Activated CD8-positive, alpha-beta T cell treated with anti-CD3 and anti-CD28 coated beads, Interleukin-2, amount 10 ng/mL, durations not matched to agents 7 days and 5 days (primary cell): ENCODE measurements around the gene LTA4H. TPM values are rescaled to one million over a fixed set of nuclear protein-coding genes. Genes with fewer than 3 reads are reported as not detected.

Experiments
- ATAC-seq: fragments of 150-1000 bp; cut with Tn5 transposase; one replicate; pipeline ENCODE4 v1.10.0; 2021; ENCODE audit warnings: moderate library complexity
- CTCF ChIA-PET: fragments of 350-600 bp; sonication (Branson Sonifier 250); formaldehyde crosslinking; loops from one replicate; lab custom pipeline; 2021; ENCODE audit warnings: antibody characterized with exemption; lab: Charles Lee
- POLR2A ChIA-PET: fragments of 350-600 bp; sonication (Branson Sonifier 250); formaldehyde crosslinking; loops from one replicate; lab custom pipeline; 2021; ENCODE audit warnings: antibody characterized with exemption; lab: Charles Lee
- DNase-seq: peaks from one replicate; pipeline ENCODE4 v3.0.0-alpha.2; 2020
- H3K27ac Mint-ChIP-seq: one replicate; pipeline ENCODE4 v1.8.0; 2021; ENCODE audit warnings: mild to moderate bottlenecking, mixed read lengths
- H3K27me3 Mint-ChIP-seq: one replicate; pipeline ENCODE4 v1.8.0; 2021; ENCODE audit warnings: low read depth, mixed read lengths
- H3K36me3 Mint-ChIP-seq: one replicate; pipeline ENCODE4 v1.8.0; 2021; ENCODE audit warnings: low read depth, mixed read lengths
- H3K4me1 Mint-ChIP-seq: one replicate; pipeline ENCODE4 v1.8.0; 2021; ENCODE audit warnings: low read depth, mixed read lengths
- H3K4me3 Mint-ChIP-seq: one replicate; pipeline ENCODE4 v1.8.0; 2021; ENCODE audit warnings: mild to moderate bottlenecking, mixed read lengths
- H3K9me3 Mint-ChIP-seq: one replicate; pipeline ENCODE4 v1.8.0; 2022; ENCODE audit warnings: mixed read lengths; ENCODE audit not compliant: insufficient read depth
- total RNA-seq, 2 experiments: library from RNA; stranded (reverse); gene quantifications; one replicate each; pipeline ENCODE4 v1.2.3, GENCODE V29; 2021

The LTA4H gene
- total RNA-seq, 2 experiments from 2014 or later = 44.5 to 48.8 TPM

DNA sequence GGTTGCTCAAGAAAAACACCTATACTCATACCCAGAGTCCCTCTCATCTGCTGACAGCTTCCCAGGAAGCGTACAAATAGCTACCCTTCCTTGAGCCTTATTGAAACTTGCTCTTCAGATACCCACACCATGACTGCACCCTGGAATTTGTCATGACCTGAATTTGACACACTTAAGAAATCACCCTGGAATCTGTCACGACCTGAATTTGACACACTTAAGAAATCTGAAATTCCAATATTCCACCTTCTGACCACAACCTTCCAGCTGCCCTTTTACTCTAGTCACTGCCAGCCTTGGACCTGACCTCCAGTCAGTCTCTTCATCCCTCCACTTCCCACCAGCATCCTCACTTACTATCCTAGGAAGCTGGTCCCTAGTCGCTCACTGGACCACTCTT is 38.1 kb downstream of the LTA4H start:
- ChIA-PET CTCF (interaction anchor here (0.9 to 4.7 kb wide), 6 partner anchors 8 to 80 kb away, joined by 3 to 79 read pairs (median 16); partner anchors contain the start of genes AMDHD1 and CCDC38), POLR2A (no interaction called here)
- Mint-ChIP-seq H3K9me3 (no peaks in the 10 kb centered on the region), H3K36me3 (no peaks in the 10 kb centered on the region), H3K27me3 (no peaks in the 10 kb centered on the region), H3K4me3 (no peak overlapping the region), H3K27ac (no peak overlapping the region), H3K4me1 (peaks cover 6% of the 10 kb centered on the region)
- ATAC-seq (no peak), DNase-seq (no peak)

DNA sequence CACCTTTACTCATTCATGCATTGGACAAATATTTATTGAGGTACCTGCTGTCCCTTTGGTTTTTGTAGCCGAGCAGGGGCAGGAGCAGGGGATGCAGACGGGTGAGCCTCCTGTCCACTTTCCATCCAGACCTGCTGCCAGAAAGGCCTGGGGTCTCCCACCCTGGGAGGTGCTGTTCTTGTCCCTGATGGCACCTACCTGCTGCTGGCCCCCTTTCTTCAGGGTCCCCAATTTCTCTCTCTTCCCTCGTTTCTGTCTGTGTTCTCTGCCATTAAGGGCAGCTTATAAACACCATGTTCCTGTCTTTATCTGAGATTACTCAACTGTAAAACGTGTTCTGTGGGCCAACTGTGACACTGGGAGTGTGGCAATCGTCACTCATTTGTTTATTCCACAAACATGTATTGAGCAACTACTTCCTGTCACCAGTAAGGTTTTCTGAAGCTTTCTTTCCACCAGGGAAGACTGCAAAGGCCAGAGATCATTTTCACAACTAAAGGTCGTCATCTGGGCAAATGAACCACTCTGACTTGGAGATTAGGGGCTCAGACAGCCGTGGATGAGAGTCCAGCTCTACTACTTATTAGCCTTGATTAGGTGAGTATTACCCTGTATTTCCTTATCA is 39.2 kb downstream of the LTA4H start, which contains the start of gene HAL:
HAL (minus strand) TSS at position 311 of the 625 bp plus-strand sequence. CDS start 434 bp downstream, outside the sequence.
- POLR2A ChIA-PET = no interaction called here
- Mint-ChIP-seq H3K27me3 (no peaks in the 10 kb centered on the region), H3K9me3 (no peaks in the 10 kb centered on the region), H3K4me1 (peaks cover 6% of the 10 kb centered on the region), H3K36me3 (no peaks in the 10 kb centered on the region), H3K27ac (no peak within 1 kb of the TSS), H3K4me3 (no peak within 1 kb of the TSS)
- ATAC-seq (no peak), DNase-seq (no peak)
- CTCF ChIA-PET = interaction anchor here (0.9 to 2.8 kb wide), 3 partner anchors 17 to 53 kb away, joined by 3 to 19 read pairs (median 3); partner anchors contain the start of genes AMDHD1 and CCDC38

DNA sequence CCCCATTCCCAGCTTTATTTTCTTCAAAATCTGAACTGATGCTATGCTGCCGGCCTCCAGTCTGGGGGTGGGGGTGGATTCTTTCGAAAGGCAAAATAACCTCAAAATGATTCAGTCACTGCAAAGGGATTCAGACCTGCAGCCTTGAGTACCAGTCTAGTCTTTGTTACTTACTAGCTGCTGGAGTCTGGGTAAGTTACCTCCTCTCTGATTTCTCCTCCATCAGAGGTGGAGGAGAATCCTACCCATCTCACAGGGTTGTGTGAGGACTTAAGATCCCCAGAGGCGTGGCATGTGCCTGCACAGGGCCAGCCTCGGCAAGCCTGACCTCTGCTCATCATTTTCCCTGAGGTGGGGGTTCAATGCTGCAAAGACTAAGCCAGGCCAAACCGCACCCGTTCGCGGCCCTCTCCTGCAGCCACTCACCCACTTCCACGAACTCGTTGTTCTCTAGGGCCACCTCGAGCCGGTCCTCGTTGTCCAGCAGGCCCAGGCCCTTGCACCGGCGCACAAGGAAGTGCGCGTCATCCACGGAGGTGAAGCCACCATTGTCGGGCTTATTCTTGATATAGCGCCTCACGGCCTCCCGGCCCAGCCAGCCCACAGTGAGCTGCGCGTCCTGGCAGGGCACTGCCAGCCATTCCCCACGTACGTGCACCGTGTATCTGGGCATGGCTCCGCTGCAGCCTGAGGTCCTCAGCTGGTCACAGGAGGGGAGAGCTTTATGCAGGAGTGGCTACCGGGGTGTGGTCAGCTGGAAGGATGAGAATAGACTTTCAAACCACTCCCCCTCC is 40.0 kb downstream of the LTA4H start:
- DNase-seq (no peak), ATAC-seq (no peak)
- ChIA-PET CTCF (no interaction called here), POLR2A (no interaction called here)
- H3K4me1 Mint-ChIP-seq = peaks cover 6% of the 10 kb centered on the region
- H3K9me3 Mint-ChIP-seq = no peaks in the 10 kb centered on the region
- H3K27me3 Mint-ChIP-seq = no peaks in the 10 kb centered on the region
- no peak overlapping the region for H3K27ac Mint-ChIP-seq
- no peaks in the 10 kb centered on the region for H3K36me3 Mint-ChIP-seq
- no peak overlapping the region for H3K4me3 Mint-ChIP-seq

GRCh38 chr12:95994476-95994875 is 40.9 kb downstream of the LTA4H start:
- Mint-ChIP-seq H3K36me3 (no peaks in the 10 kb centered on the region), H3K4me3 (no peak overlapping the region), H3K9me3 (no peaks in the 10 kb centered on the region), H3K4me1 (peaks cover 6% of the 10 kb centered on the region), H3K27ac (no peak overlapping the region), H3K27me3 (no peaks in the 10 kb centered on the region)
- CTCF ChIA-PET = no interaction called here
- POLR2A ChIA-PET = no interaction called here
- DNase-seq (no peak), ATAC-seq (no peak)

GRCh38 chr12:95993907-95994306 is 41.5 kb downstream of the LTA4H start:
- Mint-ChIP-seq H3K4me1 (peaks cover 6% of the 10 kb centered on the region), H3K27ac (no peak overlapping the region), H3K9me3 (no peaks in the 10 kb centered on the region), H3K27me3 (peaks cover under 1% of the 10 kb centered on the region), H3K36me3 (no peaks in the 10 kb centered on the region), H3K4me3 (no peak overlapping the region)
- ChIA-PET POLR2A (no interaction called here), CTCF (interaction anchor here (1.3 kb wide), 1 partner anchor 41 kb away, joined by 4 read pairs; no protein-coding TSS in a partner anchor)
- ATAC-seq = no peak
- DNase-seq = no peak

GRCh38 chr12:95990136-95990535 is 45.3 kb downstream of the LTA4H start:
- no peaks in the 10 kb centered on the region for H3K9me3 Mint-ChIP-seq
- no peak overlapping the region for H3K27ac Mint-ChIP-seq
- CTCF ChIA-PET = interaction anchor here (1.1 to 3.3 kb wide), 3 partner anchors 8 to 73 kb away, joined by 3 to 27 read pairs (median 3); no protein-coding TSS in a partner anchor
- no peaks in the 10 kb centered on the region for H3K36me3 Mint-ChIP-seq
- DNase-seq = no peak
- ATAC-seq = no peak
- POLR2A ChIA-PET = no interaction called here
- no peaks in the 10 kb centered on the region for H3K4me1 Mint-ChIP-seq
- H3K27me3 Mint-ChIP-seq = peaks cover 3% of the 10 kb centered on the region
- H3K4me3 Mint-ChIP-seq = no peak overlapping the region

GRCh38 chr12:95989504-95990123 is 45.8 kb downstream of the LTA4H start:
- no peaks in the 10 kb centered on the region for H3K4me1 Mint-ChIP-seq
- no peak overlapping the region for H3K27ac Mint-ChIP-seq
- ChIA-PET POLR2A (no interaction called here), CTCF (interaction anchor here (1.1 to 3.3 kb wide), 3 partner anchors 9 to 73 kb away, joined by 3 to 27 read pairs (median 3); no protein-coding TSS in a partner anchor)
- H3K9me3 Mint-ChIP-seq = no peaks in the 10 kb centered on the region
- no peak for DNase-seq
- H3K36me3 Mint-ChIP-seq = no peaks in the 10 kb centered on the region
- no peak overlapping the region for H3K4me3 Mint-ChIP-seq
- H3K27me3 Mint-ChIP-seq = peaks cover 3% of the 10 kb centered on the region
- ATAC-seq = no peak

DNA sequence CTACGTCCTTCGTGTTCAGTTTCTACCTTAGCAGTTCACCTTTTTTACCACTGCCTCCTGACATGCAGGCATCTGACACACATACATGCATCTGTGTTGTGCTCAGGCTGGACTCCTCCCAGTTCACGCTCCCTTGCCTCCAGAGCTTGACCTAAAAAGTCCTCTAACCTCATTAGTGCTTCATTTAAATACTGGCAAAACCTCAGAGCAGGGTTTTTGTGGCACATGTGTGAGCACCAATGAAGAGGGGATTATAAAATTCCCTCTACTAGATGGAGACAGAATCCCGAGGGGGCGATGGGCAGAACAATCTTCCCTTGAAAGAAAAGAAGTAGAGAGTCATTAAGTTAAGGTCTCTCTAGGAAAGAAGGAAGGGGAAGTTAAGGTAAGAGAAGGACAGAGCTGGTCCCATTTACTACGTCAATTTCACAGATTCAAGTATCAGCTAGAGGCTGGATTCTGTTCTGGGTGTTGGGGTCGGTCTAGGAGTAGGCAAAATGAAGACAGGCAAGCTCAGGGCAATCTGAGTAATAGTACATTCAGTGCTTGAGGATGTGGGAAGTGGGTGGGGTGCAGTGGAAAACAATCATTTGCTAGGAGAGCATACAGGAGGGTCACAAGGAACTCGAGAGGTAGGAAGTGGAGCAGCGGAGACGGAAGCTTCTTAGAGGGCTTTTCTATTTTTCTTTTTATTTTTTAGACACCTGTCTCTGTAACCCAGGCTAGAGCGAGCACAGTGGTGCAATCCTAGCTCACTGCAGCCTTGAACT is 46.7 kb downstream of the LTA4H start:
- ChIA-PET POLR2A (no interaction called here), CTCF (interaction anchor here (3.3 kb wide), 1 partner anchor 10 kb away, joined by 27 read pairs; no protein-coding TSS in a partner anchor)
- DNase-seq (no peak), ATAC-seq (no peak)
- Mint-ChIP-seq H3K27ac (no peak overlapping the region), H3K9me3 (no peaks in the 10 kb centered on the region), H3K4me1 (no peaks in the 10 kb centered on the region), H3K4me3 (no peak overlapping the region), H3K36me3 (no peaks in the 10 kb centered on the region), H3K27me3 (peaks cover 3% of the 10 kb centered on the region)

- POLR2A ChIA-PET = no interaction called here
- H3K4me1 Mint-ChIP-seq = no peaks in the 10 kb centered on the region
- peaks cover 3% of the 10 kb centered on the region for H3K27me3 Mint-ChIP-seq
- CTCF ChIA-PET = interaction anchor here (3.3 kb wide), 1 partner anchor 12 kb away, joined by 27 read pairs; no protein-coding TSS in a partner anchor
- H3K9me3 Mint-ChIP-seq = no peaks in the 10 kb centered on the region
- DNase-seq = no peak
- no peak for ATAC-seq
- H3K27ac Mint-ChIP-seq = no peak overlapping the region
- H3K4me3 Mint-ChIP-seq = no peak overlapping the region
- H3K36me3 Mint-ChIP-seq = no peaks in the 10 kb centered on the region
Observed at GRCh38 chr12:95986635-95987570, 48.5 kb downstream of the LTA4H start.

- ChIA-PET POLR2A (no interaction called here), CTCF (no interaction called here)
- Mint-ChIP-seq H3K27me3 (peaks cover 3% of the 10 kb centered on the region), H3K27ac (no peak overlapping the region), H3K9me3 (no peaks in the 10 kb centered on the region), H3K4me3 (no peak overlapping the region), H3K36me3 (no peaks in the 10 kb centered on the region), H3K4me1 (no peaks in the 10 kb centered on the region)
- DNase-seq (no peak), ATAC-seq (no peak)
Observed at GRCh38 chr12:95984682-95985081, 50.7 kb downstream of the LTA4H start.
